Transverse colon (tissue), 4 donors: Measurements from ENCODE around the gene GTPBP3.

ENCODE experiments used
- CTCF ChIP-seq, 5 experiments: fragments of 200-600 bp in 3 of 5; fragments of 450-650 bp in 2 of 5; sonication (generic) in 3 of 5; IDR thresholded peaks; 1 replicate in 2 of 5; 2 replicates in 3 of 5; pipeline ENCODE4 v1.5.1; 2016 to 2017; ENCODE audit warnings: antibody characterized with exemption in 5 of 5, inconsistent platforms in 3 of 5, mild to moderate bottlenecking in 2 of 5, moderate library complexity in 1 of 5
- POLR2AphosphoS5 ChIP-seq, 3 donors: sonication (generic); formaldehyde crosslinking; IDR thresholded peaks; one replicate each; pipeline ENCODE4 v1.6.1; 2016; ENCODE audit warnings: antibody characterized with exemption in 3 of 3

GRCh38 chr19:17336872-17337674 lies at the start of gene GTPBP3:
- TF ChIP-seq CTCF (IDR thresholded peaks at IDR 0.05): no peak
- TF ChIP-seq POLR2AphosphoS5 (IDR thresholded peaks at IDR 0.05): peak; percentile 53 to 79 (median 68)
